NT2/D1 (cell line): Measurements from ENCODE around the gene CATSPERD.

Experiments used
- SUZ12 ChIP-seq: IDR thresholded peaks from 2 replicates; pipeline ENCODE4 v1.6.1; 2011; ENCODE audit not compliant: insufficient read length, insufficient read depth; ENCODE audit errors: extremely low read depth
- YY1 ChIP-seq: IDR thresholded peaks from 2 replicates; pipeline ENCODE4 v1.6.1; 2011; ENCODE audit not compliant: insufficient read length, insufficient read depth
- ZNF274 ChIP-seq: IDR thresholded peaks from 2 replicates; pipeline ENCODE4 v1.6.1; 2011; ENCODE audit warnings: mild to moderate bottlenecking, low read depth, low read length

DNA sequence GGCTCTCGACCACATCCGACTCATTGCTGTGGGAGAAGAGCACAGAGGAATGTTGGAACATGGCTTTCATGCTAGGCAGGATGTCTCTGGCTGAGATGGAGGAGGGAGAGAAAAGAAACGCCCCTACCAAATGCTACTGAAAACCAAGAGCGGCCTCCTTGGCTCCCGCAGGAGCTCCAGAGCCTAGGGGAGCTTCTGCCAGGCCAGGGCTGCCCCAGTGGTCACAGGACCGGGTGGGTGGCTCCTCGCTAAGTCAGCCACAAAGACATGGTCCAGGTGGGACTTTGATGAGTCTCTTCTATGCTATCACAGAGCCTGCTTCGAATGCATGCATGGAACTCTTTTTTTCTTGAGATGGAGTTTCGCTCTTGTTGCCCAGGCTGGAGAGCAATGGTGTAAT, 7.2 kb upstream of the CATSPERD start:
- TF ChIP-seq ZNF274 = no peak
- no peak for TF ChIP-seq YY1
- no peak for TF ChIP-seq SUZ12
